Measurements from ENCODE around the gene RGMA. TPM values are rescaled to one million over a fixed set of nuclear protein-coding genes. Genes with fewer than 3 reads are reported as not detected.

RGMA gene
- total RNA-seq, 5 donors from 2014 or later (not counting 1 experiment from before 2014, with no cell fraction given), result 0.15 to 0.44 (median 0.23) TPM; not detected in 2

GRCh38 chr15:93048759-93049161, 40.3 kb downstream of the RGMA start:
- POLR2A ChIA-PET, result no interaction called here

DNA sequence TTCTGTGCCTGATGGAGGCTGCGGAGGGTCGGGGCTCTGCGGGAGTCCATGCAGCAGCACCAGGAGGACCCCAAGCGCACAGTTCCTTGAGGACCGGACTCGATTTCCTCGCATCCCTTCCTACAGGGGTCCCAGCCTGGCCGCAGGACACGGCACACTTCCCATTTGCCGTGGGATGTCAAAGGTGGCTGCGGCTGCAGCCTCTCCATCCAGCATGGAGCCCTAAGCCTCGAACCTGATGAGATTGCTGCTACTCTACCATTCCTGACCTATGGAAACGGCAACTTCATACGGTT, 40.6 kb downstream of the RGMA start:
- H3K27ac ChIP-seq (ENCODE audit: low read length), result no peak overlapping the region
- WGBS (ENCODE audit: insufficient coverage), result 92% methylated on average over 12 of the region's 14 CpGs
- no peak overlapping the region for H3K4me3 ChIP-seq (ENCODE audit: control insufficient read depth in 1 of 2, extremely low read depth in 1 of 2, low read length in 1 of 2)
- Mint-ChIP-seq H3K27ac (no peak overlapping the region), H3K36me3 (peaks cover 7% of the 10 kb centered on the region), H3K9me3 (peaks cover 6 to 8% (median 7%) of the 10 kb centered on the region in 3 donors), H3K27me3 (peaks cover 0 to 4% of the 10 kb centered on the region in 2 donors), H3K4me1 (peaks cover 23 to 45% (median 28%) of the 10 kb centered on the region in 3 donors), H3K4me3 (peak overlapping the region in 1 of 3 donors; percentile 69)
- H3K9me3 ChIP-seq, result no peaks in the 10 kb centered on the region
- peaks cover 0 to 9% of the 10 kb centered on the region in 2 experiments for H3K27me3 ChIP-seq (replicated peaks in 1 of 2; ENCODE audit: control insufficient read depth in 2 of 2, extremely low read depth in 1 of 2, insufficient read depth in 2 of 2, low read length in 1 of 2)
- DNase-seq (no peak), ATAC-seq (replicated peaks in 1 of 4) (no peak)
- ChIA-PET POLR2A (no interaction called here), CTCF (no interaction called here)
- no peaks in the 10 kb centered on the region for H3K36me3 ChIP-seq (ENCODE audit: control insufficient read depth in 2 of 2, extremely low read depth in 1 of 2, insufficient read depth in 1 of 2, low read length in 1 of 2)
- H3K4me1 ChIP-seq (ENCODE audit: control insufficient read depth in 1 of 2, extremely low read depth in 1 of 2, insufficient read depth in 2 of 2, low read length in 2 of 2), result peaks cover 7 to 51% of the 10 kb centered on the region in 2 experiments

More at GRCh38 chr15:93048759-93049161, 40.3 kb downstream of the RGMA start:
- Mint-ChIP-seq H3K9me3 (peaks cover 6 to 8% (median 7%) of the 10 kb centered on the region in 3 donors), H3K4me1 (peaks cover 23 to 45% (median 28%) of the 10 kb centered on the region in 3 donors), H3K4me3 (peak overlapping the region in 1 of 3 donors; percentile 51), H3K27me3 (peaks cover 0 to 4% of the 10 kb centered on the region in 2 donors), H3K36me3 (peaks cover 7% of the 10 kb centered on the region), H3K27ac (no peak overlapping the region)
- DNase-seq (peak in 3 of 35 experiments; percentile 18 to 33 (median 20)), ATAC-seq (replicated peaks in 1 of 4) (peak in 1 of 4 experiments; percentile 34)
- Histone ChIP-seq H3K27ac (ENCODE audit: low read length) (no peak overlapping the region), H3K36me3 (ENCODE audit: control insufficient read depth in 2 of 2, extremely low read depth in 1 of 2, insufficient read depth in 1 of 2, low read length in 1 of 2) (no peaks in the 10 kb centered on the region), H3K4me3 (ENCODE audit: control insufficient read depth in 1 of 2, extremely low read depth in 1 of 2, low read length in 1 of 2) (no peak overlapping the region), H3K27me3 (replicated peaks in 1 of 2; ENCODE audit: control insufficient read depth in 2 of 2, extremely low read depth in 1 of 2, insufficient read depth in 2 of 2, low read length in 1 of 2) (peaks cover 0 to 9% of the 10 kb centered on the region in 2 experiments), H3K4me1 (ENCODE audit: control insufficient read depth in 1 of 2, extremely low read depth in 1 of 2, insufficient read depth in 2 of 2, low read length in 2 of 2) (peaks cover 7 to 51% of the 10 kb centered on the region in 2 experiments), H3K9me3 (no peaks in the 10 kb centered on the region)
- 49% methylated on average over 12 of the region's 16 CpGs for WGBS (ENCODE audit: insufficient coverage)
- CTCF ChIA-PET, result no interaction called here

GRCh38 chr15:93047621-93048425, 41.2 kb downstream of the RGMA start:
- Mint-ChIP-seq H3K36me3 (peaks cover 7% of the 10 kb centered on the region), H3K4me1 (peaks cover 23 to 45% (median 28%) of the 10 kb centered on the region in 3 donors), H3K27me3 (peaks cover 0 to 4% of the 10 kb centered on the region in 2 donors), H3K27ac (peak overlapping the region; percentile 87 to 88), H3K9me3 (peaks cover 6 to 8% (median 7%) of the 10 kb centered on the region in 3 donors), H3K4me3 (peak overlapping the region in 1 of 3 donors; percentile 69)
- H3K4me1 ChIP-seq (ENCODE audit: control insufficient read depth in 1 of 2, extremely low read depth in 1 of 2, insufficient read depth in 2 of 2, low read length in 2 of 2), result peaks cover 7 to 51% of the 10 kb centered on the region in 2 experiments
- ChIA-PET CTCF (interaction anchor here (1.0 to 1.1 kb wide), 2 partner anchors 17 to 18 kb away, joined by 3 to 4 read pairs; no protein-coding TSS in a partner anchor), POLR2A (no interaction called here)
- H3K36me3 ChIP-seq (ENCODE audit: control insufficient read depth in 2 of 2, extremely low read depth in 1 of 2, insufficient read depth in 1 of 2, low read length in 1 of 2), result no peaks in the 10 kb centered on the region
- H3K27ac ChIP-seq (ENCODE audit: low read length), result peak overlapping the region; percentile 41
- H3K9me3 ChIP-seq, result no peaks in the 10 kb centered on the region
- 42% methylated on average over 14 of the region's 18 CpGs for WGBS (ENCODE audit: insufficient coverage)
- ATAC-seq (replicated peaks in 1 of 4) (peak; percentile 54 to 84 (median 82)), DNase-seq (peak in 34 of 35 experiments; percentile 25 to 75 (median 52))
- no peak overlapping the region for H3K4me3 ChIP-seq (ENCODE audit: control insufficient read depth in 1 of 2, extremely low read depth in 1 of 2, low read length in 1 of 2)
- peaks cover 0 to 6% of the 10 kb centered on the region in 2 experiments for H3K27me3 ChIP-seq (replicated peaks in 1 of 2; ENCODE audit: control insufficient read depth in 2 of 2, extremely low read depth in 1 of 2, insufficient read depth in 2 of 2, low read length in 1 of 2)

GRCh38 chr15:93046721-93047120, 42.3 kb downstream of the RGMA start:
- Histone ChIP-seq H3K4me3 (ENCODE audit: control insufficient read depth in 1 of 2, extremely low read depth in 1 of 2, low read length in 1 of 2) (no peak overlapping the region), H3K36me3 (ENCODE audit: control insufficient read depth in 2 of 2, extremely low read depth in 1 of 2, insufficient read depth in 1 of 2, low read length in 1 of 2) (no peaks in the 10 kb centered on the region), H3K27ac (ENCODE audit: low read length) (no peak overlapping the region), H3K4me1 (ENCODE audit: control insufficient read depth in 1 of 2, extremely low read depth in 1 of 2, insufficient read depth in 2 of 2, low read length in 2 of 2) (peaks cover 7 to 51% of the 10 kb centered on the region in 2 experiments), H3K27me3 (replicated peaks in 1 of 2; ENCODE audit: control insufficient read depth in 2 of 2, extremely low read depth in 1 of 2, insufficient read depth in 2 of 2, low read length in 1 of 2) (peaks cover 0 to 5% of the 10 kb centered on the region in 2 experiments), H3K9me3 (no peaks in the 10 kb centered on the region)
- peaks cover 0 to 4% of the 10 kb centered on the region in 2 donors for H3K27me3 Mint-ChIP-seq
- POLR2A ChIA-PET, result no interaction called here
- 75% methylated on average over 6 of the region's 7 CpGs for WGBS (ENCODE audit: insufficient coverage)
- peaks cover 23 to 43% (median 28%) of the 10 kb centered on the region in 3 donors for H3K4me1 Mint-ChIP-seq
- H3K4me3 Mint-ChIP-seq, result no peak overlapping the region
- H3K36me3 Mint-ChIP-seq, result peaks cover 7% of the 10 kb centered on the region
- H3K27ac Mint-ChIP-seq, result peak overlapping the region; percentile 39 to 55
- ATAC-seq (replicated peaks in 1 of 4) (no peak), DNase-seq (no peak)
- CTCF ChIA-PET, result interaction anchor here in 1 of 2 donors (1.1 kb wide), 1 partner anchor 17 kb away, joined by 4 read pairs; no protein-coding TSS in a partner anchor
- H3K9me3 Mint-ChIP-seq, result peaks cover 6 to 8% (median 7%) of the 10 kb centered on the region in 3 donors

DNA sequence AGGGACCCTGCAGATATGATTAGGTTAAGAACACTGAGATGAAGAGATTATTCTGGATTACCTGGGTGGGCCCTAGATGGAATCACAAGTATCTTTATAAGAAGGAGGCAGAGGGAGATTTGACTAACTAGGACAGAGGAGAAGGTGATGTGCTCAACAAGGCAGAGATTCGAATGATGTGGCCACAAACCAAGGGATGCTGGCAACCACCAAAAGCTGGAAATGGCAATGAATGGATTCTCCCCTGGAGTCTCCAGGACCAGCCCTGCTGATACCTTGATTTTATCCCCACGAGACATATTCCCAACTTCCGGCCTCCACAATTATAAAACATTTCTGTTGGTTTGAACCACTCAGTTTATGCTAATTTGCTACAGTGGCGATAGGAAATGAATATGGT, 42.9 kb downstream of the RGMA start:
- no peak overlapping the region for H3K4me3 Mint-ChIP-seq
- Histone ChIP-seq H3K4me1 (ENCODE audit: control insufficient read depth in 1 of 2, extremely low read depth in 1 of 2, insufficient read depth in 2 of 2, low read length in 2 of 2) (peaks cover 7 to 48% of the 10 kb centered on the region in 2 experiments), H3K9me3 (no peaks in the 10 kb centered on the region), H3K36me3 (ENCODE audit: control insufficient read depth in 2 of 2, extremely low read depth in 1 of 2, insufficient read depth in 1 of 2, low read length in 1 of 2) (no peaks in the 10 kb centered on the region), H3K27ac (ENCODE audit: low read length) (no peak overlapping the region), H3K27me3 (replicated peaks in 1 of 2; ENCODE audit: control insufficient read depth in 2 of 2, extremely low read depth in 1 of 2, insufficient read depth in 2 of 2, low read length in 1 of 2) (peaks cover 0 to 8% of the 10 kb centered on the region in 2 experiments), H3K4me3 (ENCODE audit: control insufficient read depth in 1 of 2, extremely low read depth in 1 of 2, low read length in 1 of 2) (no peak overlapping the region)
- ChIA-PET CTCF (no interaction called here), POLR2A (no interaction called here)
- peaks cover 7% of the 10 kb centered on the region for H3K36me3 Mint-ChIP-seq
- H3K9me3 Mint-ChIP-seq, result peaks cover 6 to 8% (median 7%) of the 10 kb centered on the region in 3 donors
- H3K4me1 Mint-ChIP-seq, result peaks cover 23 to 43% (median 28%) of the 10 kb centered on the region in 3 donors
- ATAC-seq (replicated peaks in 1 of 4), result no peak
- no peak for DNase-seq
- H3K27me3 Mint-ChIP-seq, result peaks cover 0 to 4% of the 10 kb centered on the region in 2 donors
- whole genome bisulfite sequencing (ENCODE audit: insufficient coverage), result 91% methylated on average over 4 of the region's 4 CpGs
- peak overlapping the region; percentile 16 to 39 for H3K27ac Mint-ChIP-seq

DNA sequence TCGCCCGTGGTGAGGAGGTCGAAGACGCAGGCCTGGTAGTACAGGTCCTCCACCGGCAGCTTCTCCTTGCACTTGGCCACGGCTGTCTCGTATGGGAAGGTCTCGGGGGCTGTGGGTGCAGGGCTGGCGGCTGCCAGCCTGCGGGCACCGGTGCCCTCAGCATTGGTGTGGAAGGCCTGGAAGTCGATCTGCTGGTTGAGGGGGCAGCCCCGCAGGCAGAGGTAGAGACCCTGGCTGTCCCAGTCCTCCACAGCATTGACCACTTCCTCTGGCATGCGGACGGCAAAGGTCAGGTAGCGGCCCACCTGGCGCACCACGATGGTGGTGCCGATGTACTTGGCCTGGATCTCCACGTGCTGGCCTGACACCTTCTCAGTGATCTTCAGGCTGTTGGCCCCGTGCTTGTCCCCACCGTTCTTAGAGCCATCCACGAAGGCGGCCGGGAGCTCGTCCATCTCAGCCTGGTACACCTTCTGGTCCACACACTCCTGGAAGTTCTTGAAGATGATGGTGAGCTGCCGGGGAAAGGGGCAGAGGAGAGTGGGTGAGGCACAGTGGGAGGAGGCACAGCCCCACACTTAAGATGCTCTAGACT, 43.7 kb downstream of the RGMA start:
- Mint-ChIP-seq H3K27ac (no peak overlapping the region), H3K4me1 (peaks cover 23 to 41% (median 28%) of the 10 kb centered on the region in 3 donors), H3K4me3 (no peak overlapping the region), H3K27me3 (peaks cover 2 to 4% of the 10 kb centered on the region in 2 donors), H3K9me3 (peaks cover 6 to 8% (median 7%) of the 10 kb centered on the region in 3 donors), H3K36me3 (peaks cover 7% of the 10 kb centered on the region)
- CTCF ChIA-PET, result no interaction called here
- DNase-seq, result no peak
- no peak overlapping the region for H3K27ac ChIP-seq (ENCODE audit: low read length)
- 95% methylated on average over 23 of the region's 27 CpGs for WGBS (ENCODE audit: insufficient coverage)
- peaks cover 0 to 9% of the 10 kb centered on the region in 2 experiments for H3K27me3 ChIP-seq (replicated peaks in 1 of 2; ENCODE audit: control insufficient read depth in 2 of 2, extremely low read depth in 1 of 2, insufficient read depth in 2 of 2, low read length in 1 of 2)
- no peaks in the 10 kb centered on the region for H3K36me3 ChIP-seq (ENCODE audit: control insufficient read depth in 2 of 2, extremely low read depth in 1 of 2, insufficient read depth in 1 of 2, low read length in 1 of 2)
- H3K4me1 ChIP-seq (ENCODE audit: control insufficient read depth in 1 of 2, extremely low read depth in 1 of 2, insufficient read depth in 2 of 2, low read length in 2 of 2), result peaks cover 7 to 39% of the 10 kb centered on the region in 2 experiments
- H3K9me3 ChIP-seq, result no peaks in the 10 kb centered on the region
- POLR2A ChIA-PET, result no interaction called here
- no peak overlapping the region for H3K4me3 ChIP-seq (ENCODE audit: control insufficient read depth in 1 of 2, extremely low read depth in 1 of 2, low read length in 1 of 2)
- no peak for ATAC-seq (replicated peaks in 1 of 4)

Measured in T-cell (primary cell).